ENCODE results near the gene DNAJC15. TPM values are rescaled to one million over a fixed set of nuclear protein-coding genes. Genes with fewer than 3 reads are reported as not detected.

The DNAJC15 gene
- total RNA-seq, 4 donors from 2014 or later = 11.0 to 18.3 (median 12.5) TPM

DNA sequence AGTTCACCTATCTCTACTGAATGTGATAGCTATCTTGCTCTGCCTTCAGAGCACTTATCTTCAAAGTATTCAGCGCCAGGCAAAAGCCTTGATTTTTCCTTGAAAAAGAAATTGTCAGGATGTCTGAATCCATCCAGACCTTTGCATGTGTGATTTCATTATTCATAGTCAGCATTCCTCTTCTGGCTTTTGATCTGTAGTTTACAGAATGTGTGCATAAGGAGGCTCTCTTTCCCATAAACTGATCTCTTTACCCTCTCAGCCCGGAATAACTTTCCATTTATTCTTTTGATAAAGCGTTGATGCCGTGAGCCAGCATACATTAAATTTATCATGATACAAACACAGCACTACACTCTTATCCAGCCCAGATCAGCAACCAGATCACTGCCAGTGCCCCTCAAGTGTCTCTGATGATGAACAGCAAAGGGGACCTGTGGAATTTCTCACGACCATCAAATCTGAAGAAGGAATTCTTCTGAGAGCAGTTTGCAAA lies 130.8 kb downstream of the DNAJC15 start:
- H3K9me3 ChIP-seq = no peaks in the 10 kb centered on the region
- no peak for DNase-seq
- H3K4me1 ChIP-seq = no peaks in the 10 kb centered on the region
- intact Hi-C loops (cut with DNase I) = no loop called here
- no peak for TF ChIP-seq POLR2A (IDR thresholded peaks at IDR 0.05)
- TF ChIP-seq, protein P1, sequence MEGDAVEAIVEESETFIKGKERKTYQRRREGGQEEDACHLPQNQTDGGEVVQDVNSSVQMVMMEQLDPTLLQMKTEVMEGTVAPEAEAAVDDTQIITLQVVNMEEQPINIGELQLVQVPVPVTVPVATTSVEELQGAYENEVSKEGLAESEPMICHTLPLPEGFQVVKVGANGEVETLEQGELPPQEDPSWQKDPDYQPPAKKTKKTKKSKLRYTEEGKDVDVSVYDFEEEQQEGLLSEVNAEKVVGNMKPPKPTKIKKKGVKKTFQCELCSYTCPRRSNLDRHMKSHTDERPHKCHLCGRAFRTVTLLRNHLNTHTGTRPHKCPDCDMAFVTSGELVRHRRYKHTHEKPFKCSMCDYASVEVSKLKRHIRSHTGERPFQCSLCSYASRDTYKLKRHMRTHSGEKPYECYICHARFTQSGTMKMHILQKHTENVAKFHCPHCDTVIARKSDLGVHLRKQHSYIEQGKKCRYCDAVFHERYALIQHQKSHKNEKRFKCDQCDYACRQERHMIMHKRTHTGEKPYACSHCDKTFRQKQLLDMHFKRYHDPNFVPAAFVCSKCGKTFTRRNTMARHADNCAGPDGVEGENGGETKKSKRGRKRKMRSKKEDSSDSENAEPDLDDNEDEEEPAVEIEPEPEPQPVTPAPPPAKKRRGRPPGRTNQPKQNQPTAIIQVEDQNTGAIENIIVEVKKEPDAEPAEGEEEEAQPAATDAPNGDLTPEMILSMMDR (IDR thresholded peaks at IDR 0.05) = no peak
- no peak overlapping the region for H3K27ac ChIP-seq
- no peaks in the 10 kb centered on the region for H3K36me3 ChIP-seq
- H3K4me3 ChIP-seq (replicated peaks in 1 of 3) = no peak overlapping the region
- H3K27me3 ChIP-seq = no peaks in the 10 kb centered on the region
- WGBS, 2 donors = 77 to 84% methylated on average over 5 of the region's 5 CpGs

- Histone ChIP-seq H3K4me3 (replicated peaks in 1 of 3) (no peak overlapping the region), H3K36me3 (no peaks in the 10 kb centered on the region), H3K27ac (no peak overlapping the region), H3K9me3 (no peaks in the 10 kb centered on the region), H3K27me3 (no peaks in the 10 kb centered on the region), H3K4me1 (no peaks in the 10 kb centered on the region)
- WGBS, 2 donors = 97 to 99% methylated on average over 3 of the region's 3 CpGs
- no peak for DNase-seq
- intact Hi-C loops (cut with DNase I) = no loop called here
- TF ChIP-seq POLR2A (IDR thresholded peaks at IDR 0.05) = no peak
- TF ChIP-seq, protein P1 (IDR thresholded peaks at IDR 0.05) = no peak
Measured at GRCh38 chr13:43154839-43155238, 131.5 kb downstream of the DNAJC15 start.

- H3K36me3 ChIP-seq = no peaks in the 10 kb centered on the region
- no peak for TF ChIP-seq POLR2A (IDR thresholded peaks at IDR 0.05)
- TF ChIP-seq, protein P1 (IDR thresholded peaks at IDR 0.05) = no peak
- H3K4me1 ChIP-seq = no peaks in the 10 kb centered on the region
- H3K27ac ChIP-seq = no peak overlapping the region
- H3K27me3 ChIP-seq = no peaks in the 10 kb centered on the region
- H3K9me3 ChIP-seq = no peaks in the 10 kb centered on the region
- DNase-seq = no peak
- intact Hi-C loops (cut with DNase I) = no loop called here
- 95 to 97% methylated on average over 2 of the region's 2 CpGs for WGBS, 2 donors
- no peak overlapping the region for H3K4me3 ChIP-seq (replicated peaks in 1 of 3)
Measured at GRCh38 chr13:43156916-43157315, 133.5 kb downstream of the DNAJC15 start.

- 83 to 100% methylated on average over 1 to 2 of the region's 2 CpGs for WGBS, 2 donors
- Histone ChIP-seq H3K27ac (no peak overlapping the region), H3K9me3 (no peaks in the 10 kb centered on the region), H3K27me3 (no peaks in the 10 kb centered on the region), H3K36me3 (no peaks in the 10 kb centered on the region), H3K4me1 (no peaks in the 10 kb centered on the region), H3K4me3 (replicated peaks in 1 of 3) (no peak overlapping the region)
- no peak for DNase-seq
- intact Hi-C loops (cut with DNase I) = no loop called here
- no peak for TF ChIP-seq POLR2A (IDR thresholded peaks at IDR 0.05)
- TF ChIP-seq, protein P1 (IDR thresholded peaks at IDR 0.05) = no peak
Measured at GRCh38 chr13:43157796-43158195, 134.4 kb downstream of the DNAJC15 start.

GRCh38 chr13:43158516-43158915 lies 135.1 kb downstream of the DNAJC15 start:
- 96% methylated on average over 3 of the region's 3 CpGs for WGBS, 2 donors

More at GRCh38 chr13:43158516-43158915, 135.1 kb downstream of the DNAJC15 start:
- H3K27ac ChIP-seq = no peak overlapping the region
- no peak overlapping the region for H3K4me3 ChIP-seq (replicated peaks in 1 of 3)
- H3K4me1 ChIP-seq = no peaks in the 10 kb centered on the region
- H3K9me3 ChIP-seq = no peaks in the 10 kb centered on the region
- no peak for TF ChIP-seq POLR2A (IDR thresholded peaks at IDR 0.05)
- TF ChIP-seq, protein P1 (IDR thresholded peaks at IDR 0.05) = no peak
- no peak for DNase-seq
- intact Hi-C loops (cut with DNase I) = no loop called here
- no peaks in the 10 kb centered on the region for H3K27me3 ChIP-seq
- no peaks in the 10 kb centered on the region for H3K36me3 ChIP-seq

All from thyroid gland (tissue), 4 donors.